IMR-90 (cell line): ENCODE results near the gene UNC13C. TPM values are rescaled to one million over a fixed set of nuclear protein-coding genes. Genes with fewer than 3 reads are reported as not detected.

Experiments
- ATAC-seq: fragments of 200-7000 bp; cut with Tn5 transposase; 2 replicates; pipeline ENCODE4 v1.9.1; 2020; ENCODE audit warnings: low read depth, mild to moderate bottlenecking, moderate library complexity
- BruUV-seq: library from RNA; stranded (reverse); fragments of 400-500 nt; replicated peaks from 2 replicates; lab custom pipeline; 2021; lab: Mats Ljungman, UMichigan
- CTCF ChIA-PET: fragments of 300-600 bp; formaldehyde crosslinking; extraction: SDS; loops from one replicate; lab custom pipeline; 2021; ENCODE audit warnings: antibody characterized with exemption; lab: Yijun Ruan, JAX
- POLR2A ChIA-PET: fragments of 300-600 bp; sonication (Branson Sonifier 250); formaldehyde crosslinking; loops from one replicate; lab custom pipeline; 2022; ENCODE audit warnings: antibody characterized with exemption; ENCODE audit not compliant: unreplicated experiment; lab: Charles Lee
- DNase-seq: peaks from one replicate; pipeline ENCODE4 v3.0.0; 2013
- H2AFZ ChIP-seq: replicated peaks from 2 replicates; pipeline ENCODE3; 2013; ENCODE audit warnings: low read length, mild to moderate bottlenecking; ENCODE audit not compliant: poor library complexity
- H2AK5ac ChIP-seq: 2 replicates; pipeline ENCODE4 v1.6.1; 2013; ENCODE audit warnings: low read depth, low read length, inconsistent platforms
- H2AK9ac ChIP-seq: replicated peaks from 2 replicates; pipeline ENCODE3; 2013; ENCODE audit warnings: mild to moderate bottlenecking, low read depth, low read length, moderate library complexity; ENCODE audit not compliant: poor library complexity
- H2BK120ac ChIP-seq: 2 replicates; pipeline ENCODE4 v1.6.1; 2013; ENCODE audit warnings: low read depth, low read length, inconsistent platforms
- H2BK15ac ChIP-seq: 3 replicates; pipeline ENCODE4 v1.6.1; 2013; ENCODE audit warnings: low read depth, low read length, inconsistent platforms
- H2BK20ac ChIP-seq: 2 replicates; pipeline ENCODE4 v1.6.1; 2013; ENCODE audit warnings: low read depth, mild to moderate bottlenecking, inconsistent platforms, low read length, moderate library complexity
- H2BK5ac ChIP-seq: 2 replicates; pipeline ENCODE4 v1.6.1; 2013; ENCODE audit warnings: mild to moderate bottlenecking, low read depth, low read length, inconsistent platforms; ENCODE audit not compliant: poor library complexity, severe bottlenecking
- H3K14ac ChIP-seq: replicated peaks from 2 replicates; pipeline ENCODE4 v1.6.1; 2013; ENCODE audit warnings: low read depth, low read length, inconsistent platforms
- H3K18ac ChIP-seq: 2 replicates; pipeline ENCODE4 v1.6.1; 2013; ENCODE audit warnings: low read depth, low read length, control low read depth
- H3K23ac ChIP-seq: 2 replicates; pipeline ENCODE4 v1.6.1; 2013; ENCODE audit warnings: low read depth, low read length, inconsistent platforms
- H3K27ac ChIP-seq: 2 replicates; pipeline ENCODE4 v1.5.1; 2013; ENCODE audit warnings: mild to moderate bottlenecking, control low read depth, low read length; ENCODE audit not compliant: insufficient read depth
- H3K27me3 ChIP-seq: 2 replicates; pipeline ENCODE4 v1.6.1; 2013; ENCODE audit warnings: low read length; ENCODE audit not compliant: control insufficient read depth, insufficient read depth
- H3K36me3 ChIP-seq: 2 replicates; pipeline ENCODE4 v1.6.1; 2013; ENCODE audit warnings: low read length, mixed read lengths; ENCODE audit not compliant: control insufficient read depth, insufficient read depth
- H3K4ac ChIP-seq: 2 replicates; pipeline ENCODE4 v1.6.1; 2013; ENCODE audit warnings: low read depth, low read length, inconsistent platforms
- H3K4me1 ChIP-seq: 2 replicates; pipeline ENCODE4 v1.6.1; 2013; ENCODE audit warnings: low read length, mixed read lengths; ENCODE audit not compliant: control insufficient read depth, insufficient read depth
- H3K4me2 ChIP-seq: 2 replicates; pipeline ENCODE4 v1.6.1; 2013; ENCODE audit warnings: low read depth, mild to moderate bottlenecking, control low read depth, low read length, moderate library complexity
- H3K4me3 ChIP-seq: 2 replicates; pipeline ENCODE4 v1.5.1; 2013; ENCODE audit warnings: low read depth, mild to moderate bottlenecking, control low read depth, low read length, moderate library complexity; ENCODE audit not compliant: insufficient read depth
- H3K56ac ChIP-seq: 2 replicates; pipeline ENCODE4 v1.6.1; 2013; ENCODE audit warnings: low read length, inconsistent platforms; ENCODE audit not compliant: insufficient read depth; ENCODE audit errors: extremely low read depth
- H3K79me1 ChIP-seq, 2 experiments: 2 replicates each; pipeline ENCODE4 v1.6.1; 2013; ENCODE audit warnings: low read length in 2 of 2, inconsistent platforms in 1 of 2, low read depth in 1 of 2
- H3K9ac ChIP-seq: 2 replicates; pipeline ENCODE4 v1.6.1; 2013; ENCODE audit warnings: low read depth, low read length, control low read depth
- H3K9me1 ChIP-seq: 2 replicates; pipeline ENCODE4 v1.6.1; 2013; ENCODE audit warnings: low read length, inconsistent platforms; ENCODE audit not compliant: insufficient read depth
- H3K9me3 ChIP-seq: 2 replicates; pipeline ENCODE4 v1.6.1; 2013; ENCODE audit warnings: low read length; ENCODE audit not compliant: control insufficient read depth, insufficient read depth
- H4K20me1 ChIP-seq: 2 replicates; pipeline ENCODE4 v1.6.1; 2013; ENCODE audit warnings: low read length, inconsistent platforms; ENCODE audit not compliant: insufficient read depth
- H4K5ac ChIP-seq: 2 replicates; pipeline ENCODE4 v1.6.1; 2013; ENCODE audit warnings: mild to moderate bottlenecking, low read depth, low read length, control low read depth
- H4K8ac ChIP-seq, 2 experiments: 2 replicates each; pipeline ENCODE4 v1.6.1; 2013; ENCODE audit warnings: low read depth in 2 of 2, low read length in 2 of 2, control low read depth in 1 of 2, inconsistent platforms in 1 of 2
- H4K91ac ChIP-seq: 2 replicates; pipeline ENCODE4 v1.6.1; 2013; ENCODE audit warnings: low read depth, low read length, inconsistent platforms; ENCODE audit not compliant: insufficient read depth
- BHLHE40 ChIP-seq: fragments of 150-350 bp; IDR thresholded peaks from 2 replicates; pipeline ENCODE4 v1.6.1; 2016; ENCODE audit warnings: mild to moderate bottlenecking, low read depth, low read length
- CEBPB ChIP-seq: IDR thresholded peaks from 2 replicates; pipeline ENCODE4 v1.6.1; 2012; ENCODE audit warnings: low read depth, low read length, improper control_type of control experiment
- CHD1 ChIP-seq: IDR thresholded peaks from 2 replicates; pipeline ENCODE4 v1.6.1; 2012; ENCODE audit warnings: low read depth, low read length, improper control_type of control experiment
- CTCF ChIP-seq: conservative IDR thresholded peaks from 2 replicates; pipeline ENCODE4 v1.5.1; 2012; ENCODE audit warnings: mild to moderate bottlenecking, low read depth, low read length, improper control_type of control experiment
- ELK1 ChIP-seq: fragments of 150-350 bp; IDR thresholded peaks from 2 replicates; pipeline ENCODE4 v1.6.1; 2016; ENCODE audit warnings: low read depth, mild to moderate bottlenecking, low read length, moderate library complexity, borderline replicate concordance
- FOS ChIP-seq: fragments of 150-350 bp; IDR thresholded peaks from 2 replicates; pipeline ENCODE4 v1.6.1; 2016; ENCODE audit warnings: low read depth, low read length
- MAFK ChIP-seq: IDR thresholded peaks from 2 replicates; pipeline ENCODE4 v1.6.1; 2012; ENCODE audit warnings: low read depth, low read length, improper control_type of control experiment
- MAZ ChIP-seq: IDR thresholded peaks from 2 replicates; pipeline ENCODE4 v1.6.1; 2012; ENCODE audit warnings: low read depth, mild to moderate bottlenecking, low read length, improper control_type of control experiment, moderate library complexity, borderline replicate concordance
- MXI1 ChIP-seq: IDR thresholded peaks from 2 replicates; pipeline ENCODE4 v1.6.1; 2012; ENCODE audit warnings: low read depth, mild to moderate bottlenecking, low read length, moderate library complexity, borderline replicate concordance
- NFE2L2 ChIP-seq: fragments of 150-350 bp; IDR thresholded peaks from 2 replicates; pipeline ENCODE4 v1.6.1; 2016; ENCODE audit warnings: low read depth, mild to moderate bottlenecking, low read length
- RAD21 ChIP-seq: IDR thresholded peaks from 2 replicates; pipeline ENCODE4 v1.6.1; 2012; ENCODE audit warnings: low read length, improper control_type of control experiment
- RCOR1 ChIP-seq: IDR thresholded peaks from 2 replicates; pipeline ENCODE4 v1.6.1; 2012; ENCODE audit warnings: mild to moderate bottlenecking, low read length, improper control_type of control experiment; ENCODE audit not compliant: insufficient replicate concordance
- RFX5 ChIP-seq: IDR thresholded peaks from 2 replicates; pipeline ENCODE4 v1.8.0; 2012; ENCODE audit warnings: low read depth, mild to moderate bottlenecking, low read length, moderate library complexity
- SMC3 ChIP-seq: fragments of 150-350 bp; IDR thresholded peaks from 2 replicates; pipeline ENCODE4 v1.6.1; 2016; ENCODE audit warnings: low read depth, mild to moderate bottlenecking, antibody characterized with exemption, low read length, moderate library complexity
- USF2 ChIP-seq: fragments of 150-350 bp; IDR thresholded peaks from 2 replicates; pipeline ENCODE4 v1.6.1; 2017; ENCODE audit warnings: mild to moderate bottlenecking, antibody characterized with exemption, low read length, low read depth
- WGBS, 2 experiments: methylation state at CpG; one replicate each; pipeline versions ENCODE4 v1.1.5 to v1.1.7; 2013; ENCODE audit warnings: missing lambda C conversion rate in 2 of 2; ENCODE audit not compliant: insufficient read length in 1 of 2; ENCODE audit errors: extremely low coverage in 2 of 2; 5-methylcytosine and 5-hydroxymethylcytosine counted together
- dilution Hi-C: fragments of 300-500 bp; cut with HindIII; formaldehyde crosslinking; loops from one replicate; pipeline ENCODE4 v1.14.3; 2018; ENCODE audit warnings: low sequenced_read_pairs; ENCODE audit not compliant: unreplicated experiment
- in situ Hi-C: fragments of 300-500 bp; cut with MboI; formaldehyde crosslinking; loops from 3 replicates; pipeline ENCODE4 v1.14.3; 2019; ENCODE audit warnings: low sequenced_read_pairs, inconsistent platforms, mixed read lengths
- intact Hi-C: fragments of 100-400 bp; cut with micrococcal nuclease; formaldehyde crosslinking; loops from 2 replicates; pipeline ENCODE4 v1.10.0; 2022
- polyA plus RNA-seq, 3 experiments: library from polyadenylated mRNA; depleted of rRNA; stranded (reverse); fragments of >200 nt; gene quantifications; 2 replicates each; pipeline ENCODE4 v1.2.3, GENCODE V29; 2012; ENCODE audit warnings: low replicate concordance in 1 of 3
- total RNA-seq: library from RNA; depleted of rRNA; stranded (reverse); fragments of >200 nt; gene quantifications from 2 replicates; pipeline ENCODE4 v1.2.3, GENCODE V29; 2012

UNC13C gene
- total and polyA plus RNA-seq, 2 of the 4 experiments (the other 2 are of a cell fraction) = not detected

- CTCF ChIA-PET = no interaction called here
- BruUV-seq = no TSS peak
- H3K36me3 ChIP-seq = no peaks in the 10 kb centered on the region
- H2AK9ac ChIP-seq = no peak overlapping the region
- H3K9me1 ChIP-seq = no peaks in the 10 kb centered on the region
- H3K56ac ChIP-seq = no peak overlapping the region
- no peak overlapping the region for H3K14ac ChIP-seq
- H3K9me3 ChIP-seq = peaks cover 6% of the 10 kb centered on the region; the same call in 1 of the 2 replicates
- no peak overlapping the region for H3K18ac ChIP-seq
- no CpG with 5 or more reads among the region's 2 CpGs for WGBS, 2 experiments
- H3K4me2 ChIP-seq = no peak overlapping the region
- TF ChIP-seq CEBPB (no peak), ELK1 (no peak), SMC3 (no peak), FOS (no peak), CTCF (no peak), USF2 (no peak), MAZ (no peak), BHLHE40 (no peak), CHD1 (no peak), NFE2L2 (no peak), RAD21 (no peak), MXI1 (no peak), RCOR1 (no peak), MAFK (no peak), RFX5 (no peak)
- dilution Hi-C loops = no loop called here
- no peaks in the 10 kb centered on the region for H3K4me1 ChIP-seq
- H2BK15ac ChIP-seq = no peak overlapping the region
- ATAC-seq (no peak), DNase-seq (no peak)
- no peak overlapping the region for H4K91ac ChIP-seq
- no peak overlapping the region for H2AK5ac ChIP-seq
- no peak overlapping the region for H3K9ac ChIP-seq
- H3K27ac ChIP-seq = no peak overlapping the region
- no peak overlapping the region for H4K5ac ChIP-seq
- H3K4ac ChIP-seq = no peak overlapping the region
- H3K79me1 ChIP-seq = no peaks in the 10 kb centered on the region
- POLR2A ChIA-PET = no interaction called here
- no peaks in the 10 kb centered on the region for H3K27me3 ChIP-seq
- intact Hi-C loops = no loop called here
- no peak overlapping the region for H2BK5ac ChIP-seq
- in situ Hi-C loops = no loop called here
- H3K4me3 ChIP-seq = no peak overlapping the region
- no peaks in the 10 kb centered on the region for H4K20me1 ChIP-seq
- no peak overlapping the region for H2BK120ac ChIP-seq
- no peak overlapping the region for H4K8ac ChIP-seq
- H2AFZ ChIP-seq = no peak overlapping the region
- H2BK20ac ChIP-seq = no peak overlapping the region
- H3K23ac ChIP-seq = no peak overlapping the region
Measured at GRCh38 chr15:54345301-54345700, 367.1 kb downstream of the UNC13C start.
